GM19351 (cell line): ENCODE measurements around the gene ZNF468.
"Not testable (repeated sequence)": the region's sequence is repeated elsewhere in the genome, so short reads cannot be mapped to it uniquely, and the experiment has no call there.

Experiments
- ATAC-seq: cut with Tn5 transposase; IDR thresholded peaks from one replicate; pipeline ENCODE4 v1.9.1; 2021; ENCODE audit warnings: mild to moderate bottlenecking, moderate library complexity; ENCODE audit not compliant: unreplicated experiment

Gene ZNF468

GRCh38 chr19:52829866-52830265 lies 27.6 kb downstream of the ZNF468 start:
- not testable (repeated sequence) for ATAC-seq

GRCh38 chr19:52825765-52826164 lies 31.7 kb downstream of the ZNF468 start:
- no peak for ATAC-seq

GRCh38 chr19:52823676-52824075 lies 33.7 kb downstream of the ZNF468 start:
- no peak for ATAC-seq

- ATAC-seq, result peak; percentile 97
Measured at GRCh38 chr19:52821204-52821960, 36.0 kb downstream of the ZNF468 start, which contains the start of gene ZNF28. Gene ZNF28 (minus strand): TSS chr19:52821633. CDS start chr19:52817958, 3,675 bp downstream.

DNA sequence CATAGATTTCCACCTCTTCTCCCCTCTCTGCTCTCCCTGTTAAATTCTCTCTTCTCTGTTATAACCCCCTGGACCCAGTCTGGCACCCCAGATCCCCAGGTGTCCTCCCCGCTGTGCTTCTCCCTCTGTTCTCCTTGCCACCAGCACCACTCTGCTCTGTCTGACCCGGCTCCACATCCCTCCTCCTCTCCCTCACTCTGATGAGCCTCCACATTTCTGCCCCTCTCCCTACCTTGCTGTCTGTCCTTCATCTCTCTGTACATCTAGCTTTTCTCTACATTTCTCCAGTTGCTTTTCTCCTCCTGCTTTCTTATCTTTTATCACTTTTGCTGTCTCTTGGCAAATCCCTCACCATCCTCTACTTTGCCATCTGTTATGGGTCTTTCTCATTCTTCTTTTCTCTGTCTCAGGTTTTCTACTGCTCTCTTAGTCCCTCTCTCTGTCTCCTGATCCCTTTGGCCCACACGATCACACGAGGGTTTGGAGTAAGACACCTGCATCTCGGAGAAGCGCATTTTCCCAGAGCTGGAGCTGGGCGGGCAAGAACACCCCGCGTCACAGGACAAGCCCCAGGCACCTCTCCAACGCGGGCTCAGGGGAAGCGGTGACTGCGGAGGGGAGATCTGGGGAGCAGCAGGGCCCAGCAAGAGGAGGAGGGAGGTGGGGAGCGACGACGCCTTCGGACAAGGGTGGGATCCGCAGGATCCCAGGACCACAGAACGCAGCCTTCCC lies 36.8 kb downstream of the ZNF468 start:
- ATAC-seq, result peak; percentile 40

GRCh38 chr19:52809801-52810200 lies 47.6 kb downstream of the ZNF468 start:
- ATAC-seq, result no peak

- ATAC-seq, result not testable (repeated sequence)
Measured at GRCh38 chr19:52799950-52800640, 57.3 kb downstream of the ZNF468 start.

- no peak for ATAC-seq
Measured at GRCh38 chr19:52789440-52789839, 68.0 kb downstream of the ZNF468 start.
